ENCODE measurements around the gene ZNF232.
"Not testable (repeated sequence)": the region's sequence is repeated elsewhere in the genome, so short reads cannot be mapped to it uniquely, and the experiment has no call there.

Gene ZNF232

DNA sequence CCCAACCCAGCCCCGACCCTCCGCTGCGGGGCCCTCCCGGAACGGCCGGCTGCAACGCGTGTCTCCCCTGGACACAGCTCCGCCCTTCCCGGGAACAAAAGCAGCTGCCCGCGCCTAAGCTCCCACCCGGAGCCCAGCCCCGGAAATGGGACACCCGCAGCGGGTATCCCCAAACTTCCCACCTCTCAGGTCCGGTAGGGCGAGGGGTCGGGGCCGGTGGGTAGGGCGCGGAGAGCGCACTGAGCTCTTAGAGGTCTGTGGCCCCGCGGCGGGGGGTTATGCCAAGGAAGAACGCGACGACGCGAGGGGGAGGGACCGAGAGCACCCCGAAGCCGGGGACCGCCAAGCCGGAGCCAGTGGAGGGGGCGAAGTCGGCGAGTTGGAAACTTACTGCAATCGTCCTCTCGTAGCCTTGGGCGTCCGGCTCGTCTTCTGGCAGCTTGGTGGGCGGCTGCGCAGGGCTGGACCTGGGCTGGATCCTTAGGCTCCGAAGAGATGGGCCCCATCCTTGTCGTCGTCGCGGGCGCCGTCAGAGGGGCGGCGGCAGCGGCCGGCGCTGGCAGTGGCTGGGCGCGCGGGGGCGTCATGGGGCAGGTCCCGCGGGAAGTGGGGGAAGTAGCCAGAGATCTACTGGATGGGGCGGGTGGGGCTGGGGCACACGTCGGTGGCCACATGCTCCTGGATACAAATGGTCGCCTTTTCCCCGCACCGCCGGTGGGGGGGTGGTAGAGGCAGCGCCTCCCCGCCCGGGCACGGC, 11.1 kb upstream of the ZNF232 start:
- no peaks in the 10 kb centered on the region for H4K20me1 ChIP-seq (ENCODE audit: insufficient read depth, low read length)
- peaks cover 5% of the 10 kb centered on the region for H3K27me3 ChIP-seq (replicated peaks; ENCODE audit: insufficient read depth, low read length)
- no peaks in the 10 kb centered on the region for H3K4me1 ChIP-seq (ENCODE audit: low read length)
- no peaks in the 10 kb centered on the region for H3F3A ChIP-seq (ENCODE audit: insufficient read depth, low read length)
- no peaks in the 10 kb centered on the region for H3K9me2 ChIP-seq (replicated peaks; ENCODE audit: insufficient read depth, low read length)
- no peak overlapping the region for H2AFZ ChIP-seq (ENCODE audit: low read length)
- H3K9ac ChIP-seq (ENCODE audit: low read length) = no peak overlapping the region
- no peaks in the 10 kb centered on the region for H3K36me3 ChIP-seq (replicated peaks; ENCODE audit: insufficient read depth, low read length)
- DNase-seq = no peak
- no peaks in the 10 kb centered on the region for H3K79me2 ChIP-seq (ENCODE audit: low read length)
- H3K4me2 ChIP-seq (ENCODE audit: low read depth, low read length) = no peak overlapping the region
- H3K27ac ChIP-seq (ENCODE audit: low read length) = no peak overlapping the region
- TF ChIP-seq, protein P1, sequence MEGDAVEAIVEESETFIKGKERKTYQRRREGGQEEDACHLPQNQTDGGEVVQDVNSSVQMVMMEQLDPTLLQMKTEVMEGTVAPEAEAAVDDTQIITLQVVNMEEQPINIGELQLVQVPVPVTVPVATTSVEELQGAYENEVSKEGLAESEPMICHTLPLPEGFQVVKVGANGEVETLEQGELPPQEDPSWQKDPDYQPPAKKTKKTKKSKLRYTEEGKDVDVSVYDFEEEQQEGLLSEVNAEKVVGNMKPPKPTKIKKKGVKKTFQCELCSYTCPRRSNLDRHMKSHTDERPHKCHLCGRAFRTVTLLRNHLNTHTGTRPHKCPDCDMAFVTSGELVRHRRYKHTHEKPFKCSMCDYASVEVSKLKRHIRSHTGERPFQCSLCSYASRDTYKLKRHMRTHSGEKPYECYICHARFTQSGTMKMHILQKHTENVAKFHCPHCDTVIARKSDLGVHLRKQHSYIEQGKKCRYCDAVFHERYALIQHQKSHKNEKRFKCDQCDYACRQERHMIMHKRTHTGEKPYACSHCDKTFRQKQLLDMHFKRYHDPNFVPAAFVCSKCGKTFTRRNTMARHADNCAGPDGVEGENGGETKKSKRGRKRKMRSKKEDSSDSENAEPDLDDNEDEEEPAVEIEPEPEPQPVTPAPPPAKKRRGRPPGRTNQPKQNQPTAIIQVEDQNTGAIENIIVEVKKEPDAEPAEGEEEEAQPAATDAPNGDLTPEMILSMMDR (IDR thresholded peaks at IDR 0.05; ENCODE audit: low read length) = no peak
- H3K4me3 ChIP-seq (ENCODE audit: low read length) = no peak overlapping the region
- no peaks in the 10 kb centered on the region for H3K9me3 ChIP-seq (replicated peaks; ENCODE audit: insufficient read depth, low read length)

DNA sequence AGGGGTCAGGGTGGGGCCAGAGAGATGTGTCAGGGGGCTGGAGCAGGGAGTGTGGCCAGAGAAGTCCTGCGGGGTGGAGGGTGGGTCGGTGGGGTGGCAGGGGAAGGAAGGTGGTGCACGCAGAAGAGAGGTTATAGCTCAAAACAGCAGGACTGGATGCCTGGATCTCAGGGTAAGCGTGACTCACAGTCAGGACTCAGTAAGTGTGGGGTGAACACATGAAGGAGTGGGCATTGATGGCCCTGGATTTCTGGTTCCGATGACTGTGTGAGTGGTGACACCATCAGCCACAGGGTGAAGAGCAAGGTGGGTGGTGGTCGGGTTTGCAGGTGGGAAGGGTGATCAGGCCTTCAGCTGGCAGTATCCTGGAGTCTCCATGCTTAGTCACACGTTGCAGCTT, 10.4 kb upstream of the ZNF232 start:
- H3K27ac ChIP-seq (ENCODE audit: low read length); H3F3A ChIP-seq (ENCODE audit: insufficient read depth, low read length); H3K4me2 ChIP-seq (ENCODE audit: low read depth, low read length); H3K9ac ChIP-seq (ENCODE audit: low read length); H3K4me1 ChIP-seq (ENCODE audit: low read length); H3K4me3 ChIP-seq (ENCODE audit: low read length); DNase-seq; H2AFZ ChIP-seq (ENCODE audit: low read length); H3K36me3 ChIP-seq (replicated peaks; ENCODE audit: insufficient read depth, low read length); H4K20me1 ChIP-seq (ENCODE audit: insufficient read depth, low read length); H3K27me3 ChIP-seq (replicated peaks; ENCODE audit: insufficient read depth, low read length); H3K9me3 ChIP-seq (replicated peaks; ENCODE audit: insufficient read depth, low read length); H3K9me2 ChIP-seq (replicated peaks; ENCODE audit: insufficient read depth, low read length); H3K79me2 ChIP-seq (ENCODE audit: low read length): not testable (repeated sequence)

DNA sequence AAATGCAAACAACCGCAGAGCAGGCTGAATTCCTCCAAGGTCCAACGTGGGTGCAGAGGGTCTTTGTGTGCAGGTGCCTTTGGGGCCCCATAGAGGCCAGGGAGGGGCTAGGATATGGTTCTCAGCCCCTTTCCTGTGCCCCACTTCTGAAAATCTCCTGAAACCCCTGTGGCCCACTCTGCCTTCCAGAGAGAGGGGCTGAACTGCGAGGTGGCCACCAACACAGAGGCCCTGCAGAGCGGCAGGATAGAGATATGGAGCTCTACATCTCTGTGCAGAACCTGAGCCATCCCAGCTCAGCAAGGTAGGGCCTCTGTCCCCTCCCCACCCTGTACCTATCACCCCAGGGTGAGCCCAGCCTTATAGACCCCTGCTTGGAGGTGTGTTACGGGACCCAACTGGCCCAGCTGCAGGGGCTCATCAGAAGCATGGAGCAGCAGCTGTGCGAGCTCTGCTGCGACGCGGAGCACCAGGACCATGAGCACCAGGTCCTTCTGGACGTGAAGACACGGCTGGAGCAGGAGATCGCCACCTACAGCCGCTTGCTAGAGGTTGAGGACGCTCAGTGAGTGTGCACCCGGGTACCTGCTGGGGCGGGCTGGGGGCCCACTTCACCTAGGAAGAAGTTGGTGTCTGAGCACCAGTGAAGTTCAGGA, 9.6 kb upstream of the ZNF232 start:
- Histone ChIP-seq H3K9ac (ENCODE audit: low read length) (no peak overlapping the region), H3K9me2 (replicated peaks; ENCODE audit: insufficient read depth, low read length) (no peaks in the 10 kb centered on the region), H3K27me3 (replicated peaks; ENCODE audit: insufficient read depth, low read length) (no peaks in the 10 kb centered on the region; the same call in 1 of the 2 replicates), H4K20me1 (ENCODE audit: insufficient read depth, low read length) (no peaks in the 10 kb centered on the region), H2AFZ (ENCODE audit: low read length) (no peak overlapping the region), H3K4me3 (ENCODE audit: low read length) (no peak overlapping the region), H3K9me3 (replicated peaks; ENCODE audit: insufficient read depth, low read length) (no peaks in the 10 kb centered on the region), H3K4me2 (ENCODE audit: low read depth, low read length) (no peak overlapping the region), H3K36me3 (replicated peaks; ENCODE audit: insufficient read depth, low read length) (no peaks in the 10 kb centered on the region), H3K4me1 (ENCODE audit: low read length) (no peaks in the 10 kb centered on the region), H3K79me2 (ENCODE audit: low read length) (no peaks in the 10 kb centered on the region), H3F3A (ENCODE audit: insufficient read depth, low read length) (no peaks in the 10 kb centered on the region), H3K27ac (ENCODE audit: low read length) (no peak overlapping the region)
- DNase-seq = no peak
- TF ChIP-seq EZH2phosphoT487 (IDR thresholded peaks at IDR 0.05; ENCODE audit: low read length) (no peak), EZH2 (optimal IDR thresholded peaks at IDR 0.05; ENCODE audit: low read depth, low read length) (no peak)
- TF ChIP-seq, protein P1 (IDR thresholded peaks at IDR 0.05; ENCODE audit: low read length) = no peak

DNA sequence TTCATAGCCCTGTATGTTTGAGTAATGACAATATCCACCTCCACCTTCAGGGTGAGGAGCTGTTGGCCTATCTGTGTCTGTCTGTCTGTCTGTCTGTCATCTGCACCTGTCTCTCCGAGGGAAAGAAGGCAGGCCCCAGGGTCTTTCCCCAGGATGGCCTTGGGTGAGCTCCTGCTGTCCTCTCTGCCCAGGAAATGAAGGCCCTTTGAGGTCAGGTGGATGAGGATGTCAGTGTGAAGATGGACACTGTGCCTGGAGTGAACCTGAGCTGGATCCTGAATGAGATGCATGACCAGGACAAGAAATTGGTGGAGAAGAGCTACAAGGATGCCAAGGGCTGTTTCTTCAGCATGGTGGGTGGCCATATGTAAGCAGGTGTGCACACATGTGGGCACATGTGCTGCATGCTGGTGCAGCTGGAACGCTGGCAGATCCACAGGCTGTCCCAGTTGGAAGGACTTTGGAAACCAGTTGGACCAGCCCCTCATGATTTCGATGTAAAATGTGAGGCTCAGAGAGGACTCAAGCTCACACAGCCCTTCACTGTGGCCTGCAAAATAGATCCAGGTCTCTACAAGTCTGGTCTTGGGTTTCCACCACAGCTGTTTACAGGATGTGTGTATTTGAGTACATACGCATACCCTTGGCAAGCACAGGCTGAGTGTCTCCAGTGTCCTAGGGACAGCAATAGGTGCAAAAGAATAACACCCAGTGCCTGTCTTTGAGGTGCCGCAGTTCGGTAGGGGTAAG, 8.9 kb upstream of the ZNF232 start:
- H3K27ac ChIP-seq (ENCODE audit: low read length); H2AFZ ChIP-seq (ENCODE audit: low read length); H3K36me3 ChIP-seq (replicated peaks; ENCODE audit: insufficient read depth, low read length); H3K4me2 ChIP-seq (ENCODE audit: low read depth, low read length); H3K79me2 ChIP-seq (ENCODE audit: low read length); H3K9me3 ChIP-seq (replicated peaks; ENCODE audit: insufficient read depth, low read length); H3K27me3 ChIP-seq (replicated peaks; ENCODE audit: insufficient read depth, low read length); H3K4me1 ChIP-seq (ENCODE audit: low read length); H3K9ac ChIP-seq (ENCODE audit: low read length); DNase-seq; H4K20me1 ChIP-seq (ENCODE audit: insufficient read depth, low read length); H3K4me3 ChIP-seq (ENCODE audit: low read length); H3F3A ChIP-seq (ENCODE audit: insufficient read depth, low read length); H3K9me2 ChIP-seq (replicated peaks; ENCODE audit: insufficient read depth, low read length): not testable (repeated sequence)
